Liver (tissue), 9 donors: ENCODE data around the gene ROR1. TPM values are rescaled to one million over a fixed set of nuclear protein-coding genes. Genes with fewer than 3 reads are reported as not detected.

Experiments used
- DNase-seq: peaks from one replicate; pipeline ENCODE4 v3.0.0-alpha.2; 2017; ENCODE audit warnings: low spot score
- H3K27ac ChIP-seq, 2 donors: one replicate each; pipeline ENCODE4 v1.7.0; 2013; ENCODE audit warnings: inconsistent platforms in 2 of 2, low read length in 2 of 2, control low read depth in 1 of 2, low read depth in 1 of 2, mild to moderate bottlenecking in 1 of 2
- H3K27me3 ChIP-seq, 4 donors: one replicate each; pipeline versions ENCODE4 v1.6.1 to v1.7.0; 2013; ENCODE audit warnings: low read length in 3 of 4, inconsistent platforms in 1 of 4, mild to moderate bottlenecking in 1 of 4, moderate library complexity in 1 of 4; ENCODE audit not compliant: control insufficient read depth in 4 of 4, insufficient read depth in 4 of 4
- H3K36me3 ChIP-seq, 4 donors: one replicate each; pipeline versions ENCODE4 v1.6.1 to v1.7.0; 2013; ENCODE audit warnings: low read length in 3 of 4, mild to moderate bottlenecking in 3 of 4, low read depth in 1 of 4, moderate library complexity in 1 of 4; ENCODE audit not compliant: control insufficient read depth in 4 of 4, insufficient read depth in 3 of 4
- H3K4me1 ChIP-seq, 4 donors: one replicate each; pipeline versions ENCODE4 v1.6.1 to v1.7.0; 2013; ENCODE audit warnings: low read length in 3 of 4, mild to moderate bottlenecking in 3 of 4, moderate library complexity in 1 of 4; ENCODE audit not compliant: control insufficient read depth in 4 of 4, insufficient read depth in 4 of 4
- H3K4me3 ChIP-seq, 3 donors: one replicate each; pipeline versions ENCODE4 v1.6.1 to v1.7.0; 2013; ENCODE audit warnings: low read length in 3 of 3, control low read depth in 1 of 3, low read depth in 1 of 3, mild to moderate bottlenecking in 1 of 3
- H3K9ac ChIP-seq, 2 donors: one replicate each; pipeline ENCODE4 v1.7.0; 2013; ENCODE audit warnings: low read length in 2 of 2, mild to moderate bottlenecking in 2 of 2, moderate library complexity in 2 of 2, control low read depth in 1 of 2, low read depth in 1 of 2
- H3K9me3 ChIP-seq, 4 donors: one replicate each; pipeline versions ENCODE4 v1.6.1 to v1.7.0; 2013; ENCODE audit warnings: low read length in 3 of 4; ENCODE audit not compliant: control insufficient read depth in 4 of 4
- FOXA1 ChIP-seq: IDR thresholded peaks from 2 replicates; pipeline ENCODE4 v1.6.1; 2016; ENCODE audit warnings: antibody characterized with exemption
- FOXA2 ChIP-seq: IDR thresholded peaks from 2 replicates; pipeline ENCODE4 v1.6.1; 2016; ENCODE audit warnings: antibody characterized with exemption
- GABPA ChIP-seq, 2 donors: IDR thresholded peaks in 1 of 2; conservative IDR thresholded peaks in 1 of 2; 2 replicates each; pipeline ENCODE4 v1.6.1; 2016; ENCODE audit warnings: antibody characterized with exemption in 2 of 2, mild to moderate bottlenecking in 1 of 2, moderate library complexity in 1 of 2
- HNF4A ChIP-seq, 2 donors: conservative IDR thresholded peaks; 2 replicates each; pipeline ENCODE4 v1.6.1; 2016; ENCODE audit warnings: antibody characterized with exemption in 2 of 2, mild to moderate bottlenecking in 2 of 2
- HNF4G ChIP-seq: IDR thresholded peaks from 2 replicates; pipeline ENCODE4 v1.6.1; 2016; ENCODE audit warnings: antibody characterized with exemption
- JUND ChIP-seq, 2 donors: IDR thresholded peaks; 2 replicates each; pipeline ENCODE4 v1.6.1; 2016; ENCODE audit warnings: antibody characterized with exemption in 2 of 2
- NR2F2 ChIP-seq: IDR thresholded peaks from 2 replicates; pipeline ENCODE4 v1.6.1; 2016; ENCODE audit warnings: antibody characterized with exemption
- RXRA ChIP-seq, 2 donors: IDR thresholded peaks; 2 replicates each; pipeline ENCODE4 v1.6.1; 2017 to 2018; ENCODE audit warnings: antibody characterized with exemption in 2 of 2, mild to moderate bottlenecking in 1 of 2
- SP1 ChIP-seq: IDR thresholded peaks from 2 replicates; pipeline ENCODE4 v1.6.1; 2018; ENCODE audit warnings: antibody characterized with exemption, mild to moderate bottlenecking
- TAF1 ChIP-seq: conservative IDR thresholded peaks from 2 replicates; pipeline ENCODE4 v1.6.1; 2016; ENCODE audit warnings: antibody characterized with exemption, mild to moderate bottlenecking
- YY1 ChIP-seq: IDR thresholded peaks from 2 replicates; pipeline ENCODE4 v1.6.1; 2016; ENCODE audit warnings: antibody characterized with exemption, mild to moderate bottlenecking
- WGBS: extraction: QIAGEN DNeasy Blood & Tissue Kit; methylation state at CpG from one replicate; pipeline ENCODE4 v1.1.7; 2013; 5-methylcytosine and 5-hydroxymethylcytosine counted together
- polyA plus RNA-seq, 2 donors: library from polyadenylated mRNA; stranded (reverse) in 1 of 2; unstranded in 1 of 2; fragments of 200-250 nt in 1 of 2; fragments of >200 nt in 1 of 2; fragmentation: Nextera tagmentation in 1 of 2; extraction: Ambion mirVana in 1 of 2; gene quantifications; one replicate each; pipeline versions ENCODE4 v1.2.1 to v1.2.3, GENCODE V29; 2013 to 2015
- total RNA-seq, 2 donors: library from RNA; depleted of rRNA; stranded (reverse); fragments of >200 nt; gene quantifications; one replicate each; pipeline ENCODE4 v1.2.3, GENCODE V29; 2014
- TF ChIP-seq, protein P1 (sequence below): IDR thresholded peaks from 2 replicates; pipeline ENCODE4 v1.6.1; 2016; ENCODE audit warnings: antibody characterized with exemption, mild to moderate bottlenecking
- TF ChIP-seq, protein P2 (sequence below): IDR thresholded peaks from 2 replicates; pipeline ENCODE4 v1.6.1; 2016; ENCODE audit warnings: antibody characterized with exemption
- TF ChIP-seq, protein P3 (sequence below): IDR thresholded peaks from 2 replicates; pipeline ENCODE4 v1.6.1; 2016; ENCODE audit warnings: antibody characterized with exemption
- TF ChIP-seq, protein P4 (sequence below): IDR thresholded peaks from 2 replicates; pipeline ENCODE4 v1.6.1; 2016; ENCODE audit warnings: antibody characterized with exemption
- donor health status: healthy.
- donor health status: healthy.
- donor health status: healthy.
- donor health status: healthy.
- donor health status: healthy.

Gene ROR1
- total and polyA plus RNA-seq, 4 donors: 0.15 to 0.98 (median 0.37) TPM

DNA sequence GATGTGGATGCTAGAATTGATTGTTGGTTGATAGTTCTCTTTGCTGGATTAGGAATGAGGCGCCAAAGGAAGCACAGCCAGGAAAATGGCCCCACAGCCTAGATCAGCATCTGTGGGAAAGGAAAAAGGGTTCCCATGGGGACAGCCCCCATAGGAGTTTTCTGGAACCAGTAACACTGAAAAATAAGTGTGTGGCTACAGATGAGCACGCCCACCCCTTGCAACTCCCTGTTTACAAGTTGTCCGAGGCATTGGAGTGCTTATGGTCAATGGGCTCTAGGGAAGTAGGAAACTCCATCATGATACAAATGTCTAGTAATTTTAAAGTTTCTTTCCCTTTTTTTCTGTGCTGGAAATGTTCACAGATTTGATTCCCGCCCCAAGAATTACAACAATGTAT is 405.8 kb downstream of the ROR1 start (continued):
- TF ChIP-seq, protein P1, sequence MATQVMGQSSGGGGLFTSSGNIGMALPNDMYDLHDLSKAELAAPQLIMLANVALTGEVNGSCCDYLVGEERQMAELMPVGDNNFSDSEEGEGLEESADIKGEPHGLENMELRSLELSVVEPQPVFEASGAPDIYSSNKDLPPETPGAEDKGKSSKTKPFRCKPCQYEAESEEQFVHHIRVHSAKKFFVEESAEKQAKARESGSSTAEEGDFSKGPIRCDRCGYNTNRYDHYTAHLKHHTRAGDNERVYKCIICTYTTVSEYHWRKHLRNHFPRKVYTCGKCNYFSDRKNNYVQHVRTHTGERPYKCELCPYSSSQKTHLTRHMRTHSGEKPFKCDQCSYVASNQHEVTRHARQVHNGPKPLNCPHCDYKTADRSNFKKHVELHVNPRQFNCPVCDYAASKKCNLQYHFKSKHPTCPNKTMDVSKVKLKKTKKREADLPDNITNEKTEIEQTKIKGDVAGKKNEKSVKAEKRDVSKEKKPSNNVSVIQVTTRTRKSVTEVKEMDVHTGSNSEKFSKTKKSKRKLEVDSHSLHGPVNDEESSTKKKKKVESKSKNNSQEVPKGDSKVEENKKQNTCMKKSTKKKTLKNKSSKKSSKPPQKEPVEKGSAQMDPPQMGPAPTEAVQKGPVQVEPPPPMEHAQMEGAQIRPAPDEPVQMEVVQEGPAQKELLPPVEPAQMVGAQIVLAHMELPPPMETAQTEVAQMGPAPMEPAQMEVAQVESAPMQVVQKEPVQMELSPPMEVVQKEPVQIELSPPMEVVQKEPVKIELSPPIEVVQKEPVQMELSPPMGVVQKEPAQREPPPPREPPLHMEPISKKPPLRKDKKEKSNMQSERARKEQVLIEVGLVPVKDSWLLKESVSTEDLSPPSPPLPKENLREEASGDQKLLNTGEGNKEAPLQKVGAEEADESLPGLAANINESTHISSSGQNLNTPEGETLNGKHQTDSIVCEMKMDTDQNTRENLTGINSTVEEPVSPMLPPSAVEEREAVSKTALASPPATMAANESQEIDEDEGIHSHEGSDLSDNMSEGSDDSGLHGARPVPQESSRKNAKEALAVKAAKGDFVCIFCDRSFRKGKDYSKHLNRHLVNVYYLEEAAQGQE: no peak
- TF ChIP-seq NR2F2 (no peak), HNF4A (conservative IDR thresholded peaks at IDR 0.05) (no peak), GABPA (IDR thresholded peaks at IDR 0.05 in 1 of 2, conservative IDR thresholded peaks at IDR 0.05 in 1 of 2) (no peak), FOXA1 (no peak), RXRA (IDR thresholded peaks at IDR 0.05) (no peak)

DNA sequence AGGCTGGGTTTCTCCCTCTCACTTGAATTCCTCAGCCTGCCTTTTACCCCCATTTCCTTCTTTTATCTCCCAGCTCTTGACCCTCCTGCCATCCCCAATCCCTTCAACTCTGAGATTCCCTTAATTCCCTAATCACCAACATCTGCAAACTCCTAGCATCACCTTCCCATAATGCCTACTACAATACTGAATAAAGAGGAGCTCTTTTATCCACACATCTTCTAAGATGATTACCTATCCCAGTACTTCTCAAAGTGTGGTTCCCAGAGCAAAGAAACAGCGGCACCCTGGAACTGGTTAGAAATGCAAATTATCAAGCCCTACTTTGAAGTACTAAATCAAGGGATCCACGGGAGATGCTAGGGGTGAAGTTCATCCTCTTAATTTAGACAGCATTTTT is 408.4 kb downstream of the ROR1 start:
- no peak for DNase-seq
- Histone ChIP-seq H3K27ac (no peak overlapping the region), H3K4me3 (no peak overlapping the region), H3K9me3 (no peaks in the 10 kb centered on the region), H3K36me3 (no peaks in the 10 kb centered on the region), H3K4me1 (no peaks in the 10 kb centered on the region), H3K27me3 (no peaks in the 10 kb centered on the region), H3K9ac (no peak overlapping the region)
- WGBS: 86% methylated on average over 2 of the region's 2 CpGs
- no peak for TF ChIP-seq GABPA (IDR thresholded peaks at IDR 0.05 in 1 of 2, conservative IDR thresholded peaks at IDR 0.05 in 1 of 2)
- no peak for TF ChIP-seq TAF1
- TF ChIP-seq, protein P2, sequence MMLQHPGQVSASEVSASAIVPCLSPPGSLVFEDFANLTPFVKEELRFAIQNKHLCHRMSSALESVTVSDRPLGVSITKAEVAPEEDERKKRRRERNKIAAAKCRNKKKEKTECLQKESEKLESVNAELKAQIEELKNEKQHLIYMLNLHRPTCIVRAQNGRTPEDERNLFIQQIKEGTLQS: no peak
- TF ChIP-seq YY1: no peak
- no peak for TF ChIP-seq JUND (IDR thresholded peaks at IDR 0.05)
- TF ChIP-seq NR2F2: no peak
- TF ChIP-seq, protein P3, sequence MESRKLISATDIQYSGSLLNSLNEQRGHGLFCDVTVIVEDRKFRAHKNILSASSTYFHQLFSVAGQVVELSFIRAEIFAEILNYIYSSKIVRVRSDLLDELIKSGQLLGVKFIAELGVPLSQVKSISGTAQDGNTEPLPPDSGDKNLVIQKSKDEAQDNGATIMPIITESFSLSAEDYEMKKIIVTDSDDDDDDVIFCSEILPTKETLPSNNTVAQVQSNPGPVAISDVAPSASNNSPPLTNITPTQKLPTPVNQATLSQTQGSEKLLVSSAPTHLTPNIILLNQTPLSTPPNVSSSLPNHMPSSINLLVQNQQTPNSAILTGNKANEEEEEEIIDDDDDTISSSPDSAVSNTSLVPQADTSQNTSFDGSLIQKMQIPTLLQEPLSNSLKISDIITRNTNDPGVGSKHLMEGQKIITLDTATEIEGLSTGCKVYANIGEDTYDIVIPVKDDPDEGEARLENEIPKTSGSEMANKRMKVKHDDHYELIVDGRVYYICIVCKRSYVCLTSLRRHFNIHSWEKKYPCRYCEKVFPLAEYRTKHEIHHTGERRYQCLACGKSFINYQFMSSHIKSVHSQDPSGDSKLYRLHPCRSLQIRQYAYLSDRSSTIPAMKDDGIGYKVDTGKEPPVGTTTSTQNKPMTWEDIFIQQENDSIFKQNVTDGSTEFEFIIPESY: no peak
- no peak for TF ChIP-seq HNF4G
- no peak for TF ChIP-seq FOXA2
- no peak for TF ChIP-seq HNF4A (conservative IDR thresholded peaks at IDR 0.05)
- no peak for TF ChIP-seq SP1

DNA sequence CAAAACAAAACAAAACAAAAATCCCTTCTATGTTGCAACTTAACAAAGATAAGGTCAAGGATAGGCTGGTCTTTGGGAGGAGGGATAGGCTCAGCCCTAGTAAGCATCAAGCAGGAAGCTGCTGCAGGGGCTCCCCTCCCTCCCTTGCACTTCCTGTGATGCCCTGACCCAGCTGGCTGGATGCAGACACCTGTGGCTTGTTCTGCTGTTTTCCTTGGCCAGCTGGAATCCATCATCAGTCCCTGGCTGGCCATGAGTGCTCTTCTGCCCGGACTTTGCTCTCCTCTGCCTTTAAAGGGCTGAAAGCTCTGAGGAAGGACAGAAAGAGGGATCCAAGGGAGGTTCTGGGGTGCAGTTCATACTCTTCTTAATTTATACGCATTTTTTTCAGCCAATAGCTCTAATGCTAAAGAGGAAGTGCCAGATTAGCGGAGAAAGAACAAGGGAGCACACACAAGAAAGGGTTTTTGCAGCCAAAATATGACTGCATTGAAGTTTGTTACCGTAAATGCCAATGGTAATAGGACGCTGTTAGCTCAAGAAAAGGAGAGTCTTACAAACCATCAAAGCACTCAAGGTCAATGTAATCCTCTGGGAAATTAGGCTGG is 409.7 kb downstream of the ROR1 start:
- WGBS: 80% methylated on average over 5 of the region's 5 CpGs

More for the DNA sequence above, 409.7 kb downstream of the ROR1 start:
- H3K9me3 ChIP-seq: no peaks in the 10 kb centered on the region
- no peak overlapping the region for H3K4me3 ChIP-seq
- no peaks in the 10 kb centered on the region for H3K27me3 ChIP-seq
- no peak overlapping the region for H3K27ac ChIP-seq
- no peak overlapping the region for H3K9ac ChIP-seq
- no peak for DNase-seq
- TF ChIP-seq, protein P4, sequence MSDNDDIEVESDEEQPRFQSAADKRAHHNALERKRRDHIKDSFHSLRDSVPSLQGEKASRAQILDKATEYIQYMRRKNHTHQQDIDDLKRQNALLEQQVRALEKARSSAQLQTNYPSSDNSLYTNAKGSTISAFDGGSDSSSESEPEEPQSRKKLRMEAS: no peak
- TF ChIP-seq FOXA1 (no peak), HNF4G (no peak), FOXA2 (no peak), YY1 (no peak), TAF1 (no peak), SP1 (no peak)
- TF ChIP-seq, protein P2: no peak
- no peaks in the 10 kb centered on the region for H3K36me3 ChIP-seq
- H3K4me1 ChIP-seq: no peaks in the 10 kb centered on the region
